ENCODE results near the gene UROC1. TPM values are rescaled to one million over a fixed set of nuclear protein-coding genes. Genes with fewer than 3 reads are reported as not detected.

The UROC1 gene
- total and polyA plus RNA-seq, 9 of the 15 experiments (the other 6 are each of a cell fraction or from before 2014, with no cell fraction given) = not detected

- TF ChIP-seq ZNF407 (IDR thresholded peaks at IDR 0.05; ENCODE audit: low read depth) (no peak), ZNF785 (CRISPR knock-in tag; IDR thresholded peaks at IDR 0.05) (no peak), BACH1 (tag; IDR thresholded peaks at IDR 0.05) (no peak), ZNF184 (CRISPR knock-in tag; IDR thresholded peaks at IDR 0.05) (no peak), NFXL1 (CRISPR knock-in tag; IDR thresholded peaks at IDR 0.05) (no peak), MEF2A (IDR thresholded peaks at IDR 0.05; ENCODE audit: control insufficient read depth, low read depth, low read length) (no peak)
These were observed 13.9 kb downstream of the UROC1 start (continued) for GRCh38 chr3:126503701-126504100.
